C1 segment of cervical spinal cord (tissue), 14 donors: ENCODE data around the gene TRIM40.
A peak's percentile ranks its signal among the peaks of the same experiment; 100 is the strongest.

Source experiments
- DNase-seq, 14 donors: peaks; one replicate each; lab custom pipeline; 2025; lab: John Stamatoyannopoulos, UW

TRIM40 gene, protein sequence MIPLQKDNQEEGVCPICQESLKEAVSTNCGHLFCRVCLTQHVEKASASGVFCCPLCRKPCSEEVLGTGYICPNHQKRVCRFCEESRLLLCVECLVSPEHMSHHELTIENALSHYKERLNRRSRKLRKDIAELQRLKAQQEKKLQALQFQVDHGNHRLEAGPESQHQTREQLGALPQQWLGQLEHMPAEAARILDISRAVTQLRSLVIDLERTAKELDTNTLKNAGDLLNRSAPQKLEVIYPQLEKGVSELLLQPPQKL

DNA sequence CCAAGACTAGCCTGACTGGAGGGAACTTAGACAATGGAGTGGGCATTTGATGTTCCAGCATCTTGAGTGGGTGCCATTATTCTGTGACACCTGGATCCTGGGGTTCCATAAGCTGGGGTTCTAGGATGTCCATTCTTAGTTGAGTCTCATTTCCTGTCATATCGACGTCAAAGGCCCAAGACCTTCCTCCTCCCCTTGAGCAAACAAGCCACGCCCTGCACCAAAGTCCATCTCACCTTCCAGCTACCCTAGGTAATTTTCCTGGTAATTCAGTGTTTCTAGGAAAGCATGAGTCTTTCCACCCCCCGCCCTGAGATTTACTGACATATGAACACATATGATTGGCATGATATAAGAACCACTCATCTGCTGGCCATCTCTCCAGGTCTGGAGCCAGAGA is at the start of gene TRIM40:
TRIM40 (plus strand) TSS at position 384 of the 400 bp plus-strand sequence. CDS start 897 bp downstream, outside the sequence.
- no peak for DNase-seq

DNA sequence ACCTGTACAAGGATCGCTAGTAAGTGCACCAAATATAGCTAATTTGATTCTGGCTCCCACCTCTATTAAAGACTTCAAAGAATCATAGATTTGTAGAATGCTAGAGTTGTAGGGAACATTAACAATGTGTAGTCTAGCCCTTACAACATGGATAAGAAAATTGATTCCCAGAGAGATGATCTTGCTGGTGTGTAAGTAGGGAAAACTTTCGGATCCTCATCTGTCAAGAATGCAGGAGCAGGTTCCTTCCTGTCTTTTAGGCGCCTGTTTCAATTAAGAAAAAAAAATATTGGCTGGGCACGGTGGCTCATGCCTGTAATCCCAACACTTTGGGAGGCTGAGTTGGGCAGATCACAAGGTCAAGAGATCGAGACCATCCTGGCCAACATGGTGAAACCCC is 48.1 kb upstream of the TRIM40 start:
- no peak for DNase-seq

DNA sequence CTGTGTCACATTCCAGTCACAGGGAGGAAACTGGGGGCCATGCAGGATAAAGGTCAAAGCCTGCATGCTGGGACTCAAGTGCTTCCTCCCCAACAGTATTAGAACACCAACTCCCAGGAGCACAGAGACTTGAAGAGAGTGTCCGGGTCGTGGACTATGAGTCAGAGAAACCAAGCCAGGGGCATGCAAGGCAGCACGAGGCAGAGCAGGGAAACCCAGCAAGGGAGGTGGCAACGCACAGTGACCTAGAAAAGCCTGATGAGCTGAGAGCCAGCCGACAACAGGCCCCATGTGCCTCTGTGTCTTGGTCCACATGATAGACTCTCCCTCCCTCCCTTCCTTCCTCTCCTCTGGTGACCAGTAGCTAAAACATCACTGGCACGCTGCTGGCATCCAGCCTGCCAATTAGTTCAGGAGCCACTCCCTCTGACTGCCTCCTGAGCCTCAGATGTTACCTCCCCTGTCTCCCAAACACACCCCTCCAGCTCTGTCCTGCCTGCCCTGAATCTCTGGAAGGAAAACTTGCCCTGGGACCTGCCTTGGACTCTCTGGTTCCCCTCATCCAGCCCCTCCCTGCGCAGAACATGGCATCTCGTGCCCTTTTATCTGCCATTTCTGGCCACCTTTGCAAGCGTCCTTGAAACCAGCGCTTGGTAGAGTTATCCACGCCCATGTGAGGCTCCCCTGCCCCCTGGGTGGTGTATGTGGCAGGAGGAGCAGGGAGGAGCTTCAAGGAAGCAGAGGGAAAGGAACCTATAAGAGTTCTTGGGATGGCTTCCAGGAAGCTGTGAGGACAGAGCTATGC is 44.2 kb upstream of the TRIM40 start:
- no peak for DNase-seq

DNA sequence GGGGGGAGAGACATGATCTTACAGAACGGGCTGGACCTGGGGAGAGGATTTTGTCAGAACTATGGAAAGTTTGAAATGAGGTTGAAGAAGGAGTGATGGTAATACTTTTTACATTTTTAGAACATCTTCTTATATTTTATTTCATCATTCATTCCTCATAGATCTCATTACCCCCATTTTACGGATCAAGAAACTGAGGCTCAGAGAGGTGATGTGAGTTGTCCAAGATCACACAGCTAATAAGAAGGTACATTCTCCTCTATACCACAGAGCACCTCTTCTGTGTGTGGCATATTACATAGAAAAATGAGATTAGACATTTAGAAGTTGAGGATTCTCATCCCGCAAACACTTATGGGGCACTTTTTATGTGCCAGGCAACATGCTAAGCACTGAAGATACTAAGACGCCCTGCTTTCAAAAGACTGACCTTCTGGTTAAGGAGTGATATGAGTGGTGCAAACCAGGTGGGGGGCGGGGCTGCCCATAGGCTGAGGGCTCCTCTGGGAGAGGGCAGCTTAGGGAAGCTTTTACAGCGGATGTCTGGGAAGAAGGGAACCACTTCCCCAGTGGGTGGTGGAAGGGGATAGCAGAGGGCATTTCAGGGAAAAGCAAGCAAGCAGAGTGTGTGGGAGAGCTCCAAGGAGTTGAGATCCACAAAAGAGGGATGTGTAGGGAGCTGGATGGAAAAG is 42.9 kb upstream of the TRIM40 start:
- DNase-seq = no peak

DNA sequence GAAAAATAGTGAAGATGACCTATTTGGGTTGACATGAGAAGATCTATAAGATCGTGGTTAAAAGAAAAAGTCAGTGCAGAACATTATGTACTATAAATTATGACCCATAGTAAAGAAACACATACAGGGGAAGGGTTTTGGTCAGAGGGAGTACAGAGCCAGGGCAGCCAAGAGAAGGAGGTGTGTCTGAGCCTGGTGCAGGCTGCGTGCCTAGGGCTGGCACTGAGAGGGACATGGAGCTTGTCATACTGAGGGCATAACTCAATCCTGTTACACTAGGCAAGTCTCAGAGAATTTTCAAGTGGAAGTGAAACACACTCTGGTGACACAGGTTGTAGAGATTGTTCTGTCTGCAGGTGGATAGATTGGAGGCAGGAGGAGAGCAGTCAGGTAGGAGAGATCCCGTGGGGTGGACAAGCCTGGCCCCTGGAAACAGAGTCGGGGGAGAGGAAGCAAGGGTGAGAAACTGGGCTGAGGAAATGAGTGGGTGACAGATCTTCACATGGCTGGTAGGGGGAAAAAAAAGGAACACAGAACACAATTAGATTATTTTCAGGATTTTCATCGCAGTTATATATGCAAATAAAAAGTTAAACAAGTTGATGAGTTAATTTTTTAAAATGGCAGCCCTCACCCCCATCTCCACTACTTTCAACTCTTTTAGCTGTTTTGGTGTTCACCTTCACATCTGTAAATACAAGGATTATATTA is 41.8 kb upstream of the TRIM40 start:
- no peak for DNase-seq

DNA sequence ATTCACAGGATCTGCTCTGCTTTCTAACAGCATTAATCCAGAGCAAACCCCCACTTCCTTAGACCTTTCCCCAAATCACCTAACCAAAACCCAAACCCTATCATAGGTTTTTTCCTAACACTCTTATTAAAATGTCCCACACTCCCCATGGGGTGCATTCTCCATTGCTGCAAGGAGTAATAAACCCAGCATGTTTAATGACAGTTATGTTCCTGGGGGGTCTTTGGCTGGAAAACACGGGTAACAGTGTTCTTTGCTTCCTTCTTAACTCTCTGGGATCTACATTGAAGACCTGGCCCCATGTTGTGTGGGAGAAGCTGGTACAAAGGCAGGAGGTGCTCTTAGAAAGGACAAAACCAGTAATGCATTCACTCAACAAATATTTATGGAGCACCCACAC is 39.1 kb upstream of the TRIM40 start:
- DNase-seq = no peak

DNA sequence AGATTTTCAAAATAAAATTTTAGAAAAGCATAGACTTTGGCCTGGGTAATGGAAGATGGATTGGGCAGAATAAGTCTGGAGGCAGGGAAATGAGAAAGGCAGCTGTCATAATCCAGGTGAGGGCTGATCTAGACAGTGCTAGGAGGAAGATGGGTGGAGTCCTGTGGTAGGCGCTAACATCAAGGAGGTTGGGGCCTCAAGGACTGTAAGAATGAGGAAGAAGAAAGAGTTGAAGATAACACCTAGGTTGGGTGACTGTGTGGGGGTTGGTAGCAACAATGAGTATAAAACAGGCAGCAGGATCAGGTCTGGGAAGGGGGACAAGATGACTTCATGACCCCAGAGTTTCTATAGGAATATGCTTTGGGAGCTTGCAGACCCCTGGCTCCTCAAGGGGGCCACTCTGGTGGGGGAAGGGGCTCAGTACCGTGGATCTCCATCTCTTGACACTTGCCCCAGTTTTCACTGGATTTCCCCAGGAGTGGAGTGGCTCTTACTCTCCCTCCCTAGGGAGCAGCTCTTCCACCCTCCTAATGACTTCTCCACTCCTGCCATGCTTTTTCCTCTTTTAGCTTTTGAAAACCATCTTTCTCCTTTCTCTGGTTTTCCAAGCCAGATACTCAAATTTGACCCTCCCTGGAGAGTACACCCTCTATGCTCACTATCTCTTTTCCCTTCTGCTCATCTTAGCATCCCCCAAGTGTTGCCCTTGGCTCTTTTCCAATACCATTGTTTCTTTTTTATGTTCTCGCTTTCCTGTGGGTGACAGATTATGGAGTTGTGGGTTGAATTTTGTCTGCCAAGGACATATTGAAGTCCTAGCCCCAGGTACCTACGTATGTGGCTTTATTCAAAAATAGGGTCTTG is 37.8 kb upstream of the TRIM40 start:
- no peak for DNase-seq

DNA sequence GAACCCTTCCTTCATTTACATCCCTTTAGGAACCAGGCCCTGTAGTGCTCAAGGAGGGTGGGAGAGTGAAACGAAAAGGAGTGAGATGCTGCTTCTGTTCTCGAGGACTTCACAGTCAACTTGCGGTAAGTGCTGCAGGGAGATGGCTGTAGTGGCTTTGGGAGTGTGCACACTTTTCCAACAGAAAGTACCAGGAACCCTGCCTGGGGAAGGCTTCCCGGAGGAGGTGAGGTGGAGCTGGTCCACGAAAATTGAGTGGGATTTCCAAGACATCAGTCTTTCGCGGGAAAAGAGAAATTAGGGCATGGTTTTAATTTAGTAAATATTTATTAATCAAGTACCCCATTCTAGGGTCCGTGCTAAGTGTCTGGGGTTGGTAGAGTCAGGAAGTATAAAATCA is 35.8 kb upstream of the TRIM40 start:
- no peak for DNase-seq

DNA sequence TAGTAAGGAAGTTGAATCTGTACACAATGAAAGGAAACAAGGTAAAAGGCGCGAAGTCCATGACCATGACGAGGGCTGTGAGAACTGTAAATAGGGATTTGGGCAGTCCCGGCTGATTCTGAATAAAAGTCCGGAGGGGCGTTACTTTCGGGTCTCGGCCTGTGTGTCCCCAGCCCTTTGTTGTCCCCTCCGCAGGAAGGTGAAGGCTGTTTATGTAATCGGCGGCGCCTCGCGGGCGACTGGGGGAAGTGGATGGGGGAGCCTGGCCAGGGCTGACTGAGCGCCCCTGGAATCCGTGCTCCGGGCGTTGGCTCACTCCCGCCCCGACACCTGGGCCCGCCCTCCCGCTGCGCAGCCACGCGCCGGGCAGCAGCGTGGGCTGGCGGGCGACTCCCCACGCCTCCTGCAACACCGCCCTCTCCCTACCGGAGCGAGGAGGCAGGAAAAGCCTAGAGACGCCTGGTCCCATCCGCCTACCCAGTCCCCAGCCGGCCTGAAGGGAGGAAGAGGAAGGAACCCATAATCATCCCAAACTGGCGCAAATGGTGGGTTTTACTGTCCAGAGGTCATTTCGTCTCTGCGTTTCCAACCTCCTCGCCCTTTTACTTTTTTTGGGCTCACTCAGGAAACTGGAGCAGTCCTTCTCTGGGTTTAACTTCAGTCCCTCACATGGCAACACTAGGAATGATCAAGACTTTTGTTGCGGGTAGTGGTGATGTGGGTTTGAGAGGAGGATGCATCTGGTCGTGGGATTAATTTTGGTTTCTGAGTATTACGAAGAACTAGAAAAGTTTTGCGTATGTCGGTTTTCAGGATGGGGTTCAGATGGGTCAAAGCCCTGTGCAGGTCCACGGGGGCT is 35.1 kb upstream of the TRIM40 start:
- DNase-seq = peak in 2 of 14 donors; percentile 0 to 6

DNA sequence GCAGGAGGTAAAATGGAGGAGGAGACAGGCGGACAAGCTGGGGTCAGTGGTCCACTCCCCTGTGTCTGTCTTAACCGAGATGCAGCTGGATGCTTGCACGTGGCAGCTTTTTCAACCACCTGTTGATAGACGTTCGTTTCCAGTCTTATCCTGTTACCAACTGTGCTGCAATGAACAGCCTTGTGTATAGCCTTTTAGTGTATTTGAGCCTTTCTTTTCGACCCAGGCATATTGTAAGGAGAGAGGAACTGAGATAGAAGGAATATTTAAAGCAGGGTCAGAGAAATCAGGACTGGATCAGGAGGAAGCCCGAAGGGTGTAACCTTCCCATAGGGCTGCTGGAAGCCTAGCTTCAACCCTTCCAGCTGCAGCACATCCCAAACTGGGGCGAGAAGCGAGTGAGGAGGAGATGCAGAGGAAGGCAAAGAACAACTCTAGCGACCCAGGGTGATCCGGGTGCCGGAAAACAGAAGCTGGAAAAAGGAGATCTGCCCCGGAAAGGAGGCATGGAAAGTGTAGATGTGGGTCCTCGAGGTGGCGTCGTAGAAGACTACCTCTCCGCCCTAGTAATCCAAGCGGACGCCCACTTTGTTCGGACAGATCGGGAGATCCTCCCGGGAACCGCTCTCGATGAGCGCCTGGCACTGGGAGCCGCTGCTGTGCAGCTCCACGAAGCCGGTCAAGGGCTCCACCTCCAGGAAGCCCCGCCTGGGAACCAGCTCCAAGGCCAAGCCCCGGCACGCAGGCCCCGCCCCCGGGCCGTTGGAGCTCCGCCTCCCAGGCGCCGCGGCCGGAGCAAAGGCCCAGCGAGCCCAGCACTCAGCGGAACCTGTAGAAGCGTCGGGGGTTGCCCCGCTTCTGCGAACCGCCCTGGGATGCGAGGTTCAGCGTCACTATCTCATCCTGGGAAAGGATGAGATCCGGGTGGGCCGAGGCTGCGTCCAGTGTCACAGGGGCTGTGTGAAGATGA is 34.2 kb upstream of the TRIM40 start:
- DNase-seq = peak in 13 of 14 donors; percentile 19 to 84 (median 62)

DNA sequence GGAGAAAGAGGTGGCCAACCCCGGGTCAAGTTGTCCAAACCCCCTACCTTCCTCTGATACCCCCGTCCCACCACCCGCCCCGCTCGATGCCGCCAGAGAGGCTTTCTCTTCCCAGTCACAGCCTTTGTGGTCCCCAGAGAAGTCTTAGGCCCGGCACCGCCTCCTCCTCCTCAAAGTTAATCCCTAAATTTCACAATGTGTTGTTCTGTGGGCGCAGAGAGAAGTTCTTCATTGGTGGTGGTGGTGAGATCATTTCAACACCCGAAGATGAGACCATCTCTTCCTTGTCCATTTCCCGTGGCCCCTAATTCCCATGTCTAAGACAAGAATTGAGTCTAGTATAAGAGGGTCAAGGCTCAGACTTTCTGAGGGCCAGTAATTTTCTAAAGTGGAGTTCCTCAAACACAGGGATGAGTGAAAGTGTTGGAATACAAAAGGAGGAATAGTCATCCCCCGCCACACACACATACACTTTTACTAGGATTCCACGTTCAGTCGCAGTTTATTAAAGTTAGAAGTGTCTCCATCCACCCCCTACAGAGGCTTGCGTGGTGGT is 33.4 kb upstream of the TRIM40 start:
- peak in 1 of 14 donors; percentile 45 for DNase-seq

DNA sequence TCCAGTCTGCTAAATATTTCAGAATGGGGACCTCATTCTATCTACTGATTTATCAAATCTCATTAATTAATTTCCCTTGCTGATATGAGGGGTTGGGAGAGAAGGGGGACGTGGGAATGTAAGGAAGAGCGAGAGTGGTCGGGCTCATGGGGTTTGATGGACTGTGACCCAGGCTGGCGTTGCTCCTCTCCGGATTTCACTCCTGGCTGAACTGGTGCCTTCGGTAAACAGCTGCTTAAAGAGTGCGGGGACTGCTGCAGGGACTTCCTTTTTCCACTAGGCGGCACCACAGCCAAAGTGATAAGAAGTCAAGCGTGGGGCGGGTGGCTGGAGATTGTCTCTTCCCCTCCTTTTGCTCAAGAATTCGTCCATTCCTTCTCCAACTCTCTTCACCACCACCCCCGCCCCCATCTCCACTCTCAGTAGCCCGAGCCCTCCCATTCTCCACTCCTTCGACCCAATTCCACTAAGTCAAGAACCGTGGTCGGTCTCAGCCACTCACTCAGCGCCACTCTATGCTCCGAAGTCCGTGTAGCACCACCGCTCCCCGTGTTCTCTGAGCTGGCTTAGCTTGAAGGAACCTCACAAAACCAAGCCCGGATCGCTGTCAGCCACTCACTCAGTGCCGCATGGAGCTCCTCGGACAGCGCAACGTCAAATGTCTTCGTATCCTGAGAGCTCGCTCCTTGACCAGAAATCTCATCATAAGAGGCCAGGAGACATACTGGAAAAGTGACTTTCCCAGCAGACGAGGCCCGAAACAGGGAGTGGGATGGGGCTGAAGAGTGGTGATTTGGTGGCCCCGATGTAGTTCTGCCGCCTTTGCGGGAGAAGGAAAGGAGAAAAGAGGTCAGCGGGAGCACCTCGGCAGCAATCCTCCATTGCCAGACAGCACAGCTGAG is 32.7 kb upstream of the TRIM40 start:
- DNase-seq = peak in 13 of 14 donors; percentile 12 to 75 (median 58)

DNA sequence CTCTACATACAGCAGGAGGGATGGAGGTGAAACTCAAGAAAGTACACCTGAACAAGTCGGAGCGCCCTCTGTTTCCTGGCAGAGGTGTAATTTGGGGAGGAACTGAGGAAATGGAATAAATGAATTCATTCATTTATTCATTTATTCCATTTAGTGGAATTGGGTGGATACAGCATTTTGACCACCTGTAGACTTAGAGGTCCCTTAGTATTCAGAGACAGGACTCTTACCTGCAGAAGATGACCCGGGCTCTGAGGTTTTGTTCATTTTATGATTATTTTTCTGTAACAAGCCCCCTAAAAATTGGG is 32.1 kb upstream of the TRIM40 start:
- DNase-seq = no peak

DNA sequence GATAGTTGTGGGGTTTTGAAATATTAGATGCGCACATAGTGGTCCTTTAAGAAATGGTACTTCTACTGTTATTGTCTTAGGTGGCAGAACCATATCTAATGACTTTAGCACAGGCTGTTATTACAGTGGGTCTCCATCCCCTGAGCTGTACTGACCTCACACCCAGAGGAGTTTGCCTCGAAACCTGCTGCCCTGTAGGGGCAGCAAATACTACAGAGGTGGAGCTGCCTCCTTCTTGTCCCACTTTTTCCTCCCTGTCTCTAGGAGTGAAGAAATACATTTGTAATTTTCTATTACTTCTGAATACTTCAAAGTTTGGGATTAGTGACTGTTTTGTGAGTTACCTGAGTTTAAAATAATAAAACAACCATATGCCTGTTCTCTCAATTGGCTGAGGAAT is 31.3 kb upstream of the TRIM40 start:
- no peak for DNase-seq

DNA sequence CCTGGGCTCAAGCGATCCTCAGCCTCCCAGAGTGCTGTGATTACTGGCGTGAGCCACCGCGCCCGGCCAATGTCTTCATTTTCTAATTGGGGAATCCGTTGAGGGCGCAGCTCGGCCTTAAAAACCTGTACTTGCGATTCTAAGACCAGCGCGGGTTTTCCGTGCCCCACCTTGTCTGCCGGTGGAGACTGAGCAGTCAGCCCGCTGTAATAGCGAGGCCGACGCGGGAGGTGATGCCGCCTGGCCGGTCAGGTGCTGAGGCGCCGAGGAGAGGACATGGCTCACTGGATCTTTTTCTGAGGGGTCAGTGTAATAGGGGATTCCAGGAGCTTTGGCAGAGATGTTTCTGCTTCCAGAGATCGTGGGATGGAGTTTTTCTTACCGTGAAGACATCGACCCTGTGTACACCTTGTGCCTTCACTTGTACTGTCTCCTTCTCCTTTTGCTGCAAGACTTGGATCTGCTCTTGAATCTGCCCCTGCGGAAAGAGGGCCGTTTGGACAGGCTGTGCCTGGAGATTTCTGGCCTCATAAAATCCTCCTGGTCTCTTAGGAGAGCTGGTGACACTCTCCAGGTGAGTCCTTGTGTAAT is 24.6 kb upstream of the TRIM40 start:
- no peak for DNase-seq

DNA sequence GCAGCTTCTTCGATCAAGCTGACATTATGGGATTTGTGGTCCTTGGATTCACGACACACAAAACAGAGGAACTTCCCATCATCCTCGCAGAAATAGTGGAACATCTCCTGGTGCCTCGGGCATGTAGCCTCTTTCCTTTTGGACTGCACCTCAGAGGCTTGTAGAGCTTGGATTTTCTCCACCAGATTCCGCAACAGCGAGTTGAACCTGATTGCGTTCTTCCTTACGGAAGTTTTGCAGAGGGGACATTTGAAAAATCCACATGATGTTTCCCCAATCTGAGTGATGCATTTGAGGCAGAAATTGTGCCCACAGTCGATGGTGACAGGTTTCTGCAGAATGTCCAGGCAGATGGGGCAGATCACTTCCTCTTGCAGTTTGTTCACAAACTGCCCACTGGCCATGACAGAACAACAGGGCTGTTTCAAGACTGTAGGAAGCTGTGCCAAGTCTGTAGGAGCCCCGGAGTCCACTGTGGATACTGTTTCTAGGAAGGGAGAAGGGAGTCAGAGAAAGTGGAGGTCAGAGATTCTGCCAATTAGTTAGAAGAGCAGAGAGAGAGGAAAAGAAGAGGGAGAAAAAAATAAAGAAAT is 23.4 kb upstream of the TRIM40 start:
- DNase-seq = no peak
